K562 (cell line): ENCODE results near the gene STK32C. TPM values are rescaled to one million over a fixed set of nuclear protein-coding genes. Genes with fewer than 3 reads are reported as not detected.

Source experiments
- ARID2 ChIP-seq: fragments of 450-650 bp; IDR thresholded peaks from 2 replicates; pipeline ENCODE4 v1.6.1; 2017; ENCODE audit warnings: antibody characterized with exemption, mild to moderate bottlenecking
- BDP1 ChIP-seq: IDR thresholded peaks from 3 replicates; pipeline ENCODE4 v1.6.1; 2011; ENCODE audit not compliant: insufficient read length, insufficient read depth
- BHLHE40 ChIP-seq: IDR thresholded peaks from 2 replicates; pipeline ENCODE4 v1.6.1; 2011; ENCODE audit warnings: low read length, improper control_type of control experiment
- BRF2 ChIP-seq: IDR thresholded peaks from 3 replicates; pipeline ENCODE4 v1.6.1; 2011; ENCODE audit warnings: borderline replicate concordance, mild to moderate bottlenecking; ENCODE audit not compliant: insufficient read length, insufficient read depth
- CBFB ChIP-seq: sonication (generic); formaldehyde crosslinking; IDR thresholded peaks from 2 replicates; pipeline ENCODE4 v1.4.0; 2020; ENCODE audit warnings: mild to moderate bottlenecking, missing genetic modification reagents
- CC2D1A ChIP-seq: fragments of 450-650 bp; IDR thresholded peaks from 2 replicates; pipeline ENCODE4 v1.6.1; 2017; ENCODE audit warnings: mild to moderate bottlenecking
- DDX20 ChIP-seq: fragments of 450-650 bp; IDR thresholded peaks from 2 replicates; pipeline ENCODE4 v1.6.1; 2016; ENCODE audit warnings: missing genetic modification characterization, low read depth, mild to moderate bottlenecking, missing compliant biosample characterization, moderate library complexity
- ELF2 ChIP-seq: fragments of 250-450 bp; sonication (Bioruptor Pico); IDR thresholded peaks from 2 replicates; pipeline ENCODE4 v1.5.0; 2021; ENCODE audit warnings: mild to moderate bottlenecking
- EP300 ChIP-seq: IDR thresholded peaks from 2 replicates; pipeline ENCODE4 v1.6.1; 2012; ENCODE audit warnings: low read length, improper control_type of control experiment
- EP400 ChIP-seq: fragments of 450-650 bp; IDR thresholded peaks from 2 replicates; pipeline ENCODE4 v1.6.1; 2017; ENCODE audit warnings: antibody characterized with exemption, mild to moderate bottlenecking, moderate library complexity
- ETS2 ChIP-seq: IDR thresholded peaks from 2 replicates; pipeline ENCODE4 v1.6.1; 2016; ENCODE audit warnings: borderline replicate concordance, missing genetic modification characterization, mild to moderate bottlenecking, moderate library complexity, missing compliant biosample characterization; ENCODE audit not compliant: poor library complexity, severe bottlenecking
- GTF2A2 ChIP-seq: IDR thresholded peaks from 2 replicates; pipeline ENCODE4 v1.6.1; 2016; ENCODE audit warnings: mild to moderate bottlenecking, missing genetic modification characterization, missing compliant biosample characterization
- HDGF ChIP-seq: fragments of 450-650 bp; IDR thresholded peaks from 2 replicates; pipeline ENCODE4 v1.6.1; 2016
- KLF10 ChIP-seq: fragments of 250-450 bp; sonication (Bioruptor Pico); IDR thresholded peaks from 2 replicates; pipeline ENCODE4 v1.6.1; 2021; ENCODE audit warnings: matching md5 sums
- MAZ ChIP-seq, 2 experiments: fragments of 450-650 bp in 1 of 2; sonication (generic) in 1 of 2; formaldehyde crosslinking; IDR thresholded peaks in 1 of 2; conservative IDR thresholded peaks in 1 of 2; 2 replicates each; pipeline versions ENCODE4 v1.4.0 to v1.5.0; 2020; ENCODE audit warnings: mild to moderate bottlenecking in 1 of 2, missing genetic modification reagents in 1 of 2
- NFRKB ChIP-seq: fragments of 450-650 bp; IDR thresholded peaks from 2 replicates; pipeline ENCODE4 v1.6.1; 2016; ENCODE audit warnings: low read depth
- NFXL1 ChIP-seq: fragments of 450-650 bp; formaldehyde crosslinking; IDR thresholded peaks from 2 replicates; pipeline ENCODE4 v1.4.0; 2021; ENCODE audit warnings: mild to moderate bottlenecking
- PHF20 ChIP-seq: fragments of 450-650 bp; IDR thresholded peaks from 2 replicates; pipeline ENCODE4 v1.6.1; 2018; ENCODE audit not compliant: partially characterized antibody
- RB1 ChIP-seq: fragments of 450-650 bp; IDR thresholded peaks from 2 replicates; pipeline ENCODE4 v1.6.1; 2017; ENCODE audit warnings: low read depth, mild to moderate bottlenecking
- SMARCC2 ChIP-seq: fragments of 450-650 bp; IDR thresholded peaks from 2 replicates; pipeline ENCODE4 v1.6.1; 2017; ENCODE audit warnings: antibody characterized with exemption, moderate library complexity, mild to moderate bottlenecking, low read depth
- THAP7 ChIP-seq: fragments of 250-450 bp; sonication (Bioruptor Pico); IDR thresholded peaks from 2 replicates; pipeline ENCODE4 v1.5.0; 2021
- ZC3H8 ChIP-seq: fragments of 450-650 bp; IDR thresholded peaks from 2 replicates; pipeline ENCODE4 v1.6.1; 2017
- ZFX ChIP-seq: sonication (generic); formaldehyde crosslinking; IDR thresholded peaks from 2 replicates; pipeline ENCODE4 v1.8.0; 2022; ENCODE audit warnings: mild to moderate bottlenecking, missing genetic modification reagents, moderate library complexity
- ZNF134 ChIP-seq: fragments of 250-450 bp; sonication (Bioruptor Pico); conservative IDR thresholded peaks from 2 replicates; pipeline ENCODE4 v1.4.0; 2020
- ZNF224 ChIP-seq: sonication (generic); formaldehyde crosslinking; IDR thresholded peaks from 2 replicates; pipeline ENCODE4 v1.8.0; 2022; ENCODE audit warnings: mild to moderate bottlenecking, missing genetic modification reagents
- ZNF431 ChIP-seq: sonication (generic); formaldehyde crosslinking; IDR thresholded peaks from 2 replicates; pipeline ENCODE4 v1.8.0; 2022; ENCODE audit warnings: mild to moderate bottlenecking, missing genetic modification reagents
- ZNF589 ChIP-seq: fragments of 200-800 bp; sonication (Bioruptor generic); IDR thresholded peaks from 2 replicates; pipeline ENCODE4 v1.6.1; 2016; ENCODE audit warnings: low read depth, missing genetic modification characterization, missing compliant biosample characterization
- ZNF699 ChIP-seq: fragments of 250-450 bp; sonication (Bioruptor Pico); IDR thresholded peaks from 2 replicates; pipeline ENCODE4 v1.8.0; 2021; ENCODE audit warnings: mild to moderate bottlenecking, moderate library complexity; ENCODE audit not compliant: insufficient replicate concordance
- ZNF780A ChIP-seq: fragments of 250-450 bp; sonication (Bioruptor Pico); IDR thresholded peaks from 2 replicates; pipeline ENCODE4 v1.5.0; 2021; ENCODE audit warnings: mild to moderate bottlenecking
- polyA plus RNA-seq, 8 experiments: library from polyadenylated mRNA; depleted of rRNA in 4 of 8; stranded (reverse) in 5 of 8; unstranded in 3 of 8; fragments of >200 nt; fragmentation: Nextera tagmentation in 2 of 8; fragmentation: Illumina TruSeq in 1 of 8; extraction: Ambion mirVana in 2 of 8; extraction: Trizol in 1 of 8; gene quantifications; 2 replicates each; pipeline versions ENCODE4 v1.2.1 to v1.2.3, GENCODE V29; 2011 to 2014; ENCODE audit warnings: inconsistent platforms in 1 of 8, missing spikeins in 1 of 8
- total RNA-seq, 7 experiments: library from RNA; depleted of rRNA in 6 of 7; stranded (reverse); fragments of >200 nt in 6 of 7; fragmentation: Illumina TruSeq in 2 of 7; extraction: Trizol in 2 of 7; gene quantifications; 2 replicates each; pipeline versions ENCODE4 v1.2.1 to v1.2.3, GENCODE V29; 2011 to 2021; ENCODE audit warnings: low replicate concordance in 1 of 7
- TF ChIP-seq, protein P1 (sequence below): fragments of 250-450 bp; sonication (Bioruptor Pico); IDR thresholded peaks from 2 replicates; pipeline ENCODE4 v1.4.0; 2020

The STK32C gene
- total and polyA plus RNA-seq, 9 of the 15 experiments (the other 6 are each of a cell fraction or from before 2014, with no cell fraction given), result 1.5 to 20.9 (median 6.5) TPM

GRCh38 chr10:132331601-132332432 is 24.1 kb upstream of the STK32C start, which contains the start of gene LRRC27 (continued):
- no peak for TF ChIP-seq BRF2
- TF ChIP-seq ZNF431 (CRISPR knock-in tag), result no peak
- no peak for TF ChIP-seq DDX20 (tag)
- TF ChIP-seq BHLHE40, result peak; percentile 68
- TF ChIP-seq, protein P1, sequence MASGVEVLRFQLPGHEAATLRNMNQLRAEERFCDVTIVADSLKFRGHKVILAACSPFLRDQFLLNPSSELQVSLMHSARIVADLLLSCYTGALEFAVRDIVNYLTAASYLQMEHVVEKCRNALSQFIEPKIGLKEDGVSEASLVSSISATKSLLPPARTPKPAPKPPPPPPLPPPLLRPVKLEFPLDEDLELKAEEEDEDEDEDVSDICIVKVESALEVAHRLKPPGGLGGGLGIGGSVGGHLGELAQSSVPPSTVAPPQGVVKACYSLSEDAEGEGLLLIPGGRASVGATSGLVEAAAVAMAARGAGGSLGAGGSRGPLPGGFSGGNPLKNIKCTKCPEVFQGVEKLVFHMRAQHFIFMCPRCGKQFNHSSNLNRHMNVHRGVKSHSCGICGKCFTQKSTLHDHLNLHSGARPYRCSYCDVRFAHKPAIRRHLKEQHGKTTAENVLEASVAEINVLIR (CRISPR knock-in tag), result no peak
- TF ChIP-seq SMARCC2, result no peak
- TF ChIP-seq ETS2 (tag), result no peak
- TF ChIP-seq THAP7 (CRISPR knock-in tag), result no peak
- TF ChIP-seq BDP1, result no peak
- TF ChIP-seq ZNF699 (CRISPR knock-in tag), result no peak
- TF ChIP-seq ZNF224 (CRISPR knock-in tag), result no peak
- TF ChIP-seq EP400, result peak; percentile 58; the same call in 1 of the 2 replicates
- TF ChIP-seq NFXL1 (CRISPR knock-in tag), result no peak
- TF ChIP-seq CBFB (CRISPR knock-in tag), result 0 out of 2 replicates have a peak, but pooled peaks have one; percentile 53
- peak; percentile 63 for TF ChIP-seq ZFX
- peak; percentile 15 to 87; a peak in 3 of 4 replicates for TF ChIP-seq MAZ (CRISPR knock-in tag; conservative IDR thresholded peaks at IDR 0.05 in 1 of 2, IDR thresholded peaks at IDR 0.05 in 1 of 2)
- TF ChIP-seq NFRKB, result no peak
- no peak for TF ChIP-seq HDGF
- TF ChIP-seq ARID2, result no peak
- TF ChIP-seq RB1, result peak; percentile 43; the same call in 1 of the 2 replicates
- TF ChIP-seq ELF2 (CRISPR knock-in tag), result no peak
- TF ChIP-seq ZC3H8, result no peak
- TF ChIP-seq ZNF780A (CRISPR knock-in tag), result no peak
- no peak for TF ChIP-seq GTF2A2 (tag)
- no peak for TF ChIP-seq ZNF589
- TF ChIP-seq CC2D1A, result no peak
- no peak; the same call in 1 of the 2 replicates for TF ChIP-seq EP300
- TF ChIP-seq KLF10, result no peak
- no peak for TF ChIP-seq ZNF134
- no peak for TF ChIP-seq PHF20
